HL-60 (cell line): Measurements from ENCODE around the gene TENM3.

Experiments used
- POLR2AphosphoS5 ChIP-seq: IDR thresholded peaks from 2 replicates; pipeline ENCODE4 v1.6.1; 2012; ENCODE audit warnings: low read depth
- REST ChIP-seq: IDR thresholded peaks from 2 replicates; pipeline ENCODE4 v1.6.1; 2012; ENCODE audit warnings: low read depth; ENCODE audit not compliant: insufficient replicate concordance
- SPI1 ChIP-seq: IDR thresholded peaks from 2 replicates; pipeline ENCODE4 v1.6.1; 2012; ENCODE audit warnings: low read depth, mild to moderate bottlenecking, borderline replicate concordance
- TF ChIP-seq, protein P1 (sequence below): IDR thresholded peaks from one replicate; pipeline ENCODE4 v1.5.1; 2011; ENCODE audit warnings: low read length, control low read depth, inconsistent platforms; ENCODE audit not compliant: insufficient read depth

DNA sequence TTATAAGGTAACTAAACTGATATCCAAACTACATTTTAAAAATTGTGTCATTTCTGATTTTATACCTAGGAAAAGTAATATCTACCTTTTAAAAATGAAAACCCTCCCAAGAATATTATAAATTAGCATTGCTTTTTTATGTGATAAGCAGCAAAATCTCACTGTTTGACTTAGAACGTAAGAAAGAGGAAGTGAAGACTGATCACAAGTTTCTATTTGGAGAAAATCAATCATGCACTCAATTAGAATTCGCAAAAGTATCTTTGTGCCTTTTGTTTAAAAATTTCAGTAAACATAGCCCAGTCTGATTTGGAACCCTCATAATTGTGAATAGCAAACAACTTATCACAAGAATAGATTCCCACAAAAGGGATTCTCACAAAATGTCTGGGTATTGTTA is 142.7 kb downstream of the TENM3 start:
- TF ChIP-seq REST, result no peak
- TF ChIP-seq, protein P1, sequence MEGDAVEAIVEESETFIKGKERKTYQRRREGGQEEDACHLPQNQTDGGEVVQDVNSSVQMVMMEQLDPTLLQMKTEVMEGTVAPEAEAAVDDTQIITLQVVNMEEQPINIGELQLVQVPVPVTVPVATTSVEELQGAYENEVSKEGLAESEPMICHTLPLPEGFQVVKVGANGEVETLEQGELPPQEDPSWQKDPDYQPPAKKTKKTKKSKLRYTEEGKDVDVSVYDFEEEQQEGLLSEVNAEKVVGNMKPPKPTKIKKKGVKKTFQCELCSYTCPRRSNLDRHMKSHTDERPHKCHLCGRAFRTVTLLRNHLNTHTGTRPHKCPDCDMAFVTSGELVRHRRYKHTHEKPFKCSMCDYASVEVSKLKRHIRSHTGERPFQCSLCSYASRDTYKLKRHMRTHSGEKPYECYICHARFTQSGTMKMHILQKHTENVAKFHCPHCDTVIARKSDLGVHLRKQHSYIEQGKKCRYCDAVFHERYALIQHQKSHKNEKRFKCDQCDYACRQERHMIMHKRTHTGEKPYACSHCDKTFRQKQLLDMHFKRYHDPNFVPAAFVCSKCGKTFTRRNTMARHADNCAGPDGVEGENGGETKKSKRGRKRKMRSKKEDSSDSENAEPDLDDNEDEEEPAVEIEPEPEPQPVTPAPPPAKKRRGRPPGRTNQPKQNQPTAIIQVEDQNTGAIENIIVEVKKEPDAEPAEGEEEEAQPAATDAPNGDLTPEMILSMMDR, result no peak
- no peak for TF ChIP-seq POLR2AphosphoS5
- peak; percentile 65 for TF ChIP-seq SPI1
